SKM-1 (cell line): ENCODE measurements around the gene RPS15.
"Not testable (repeated sequence)": the region's sequence is repeated elsewhere in the genome, so short reads cannot be mapped to it uniquely, and the experiment has no call there.

Experiments used
- DNase-seq: peaks from one replicate; lab custom pipeline; 2025; ENCODE audit not compliant: unreplicated experiment; lab: John Stamatoyannopoulos, UW

Gene RPS15

DNA sequence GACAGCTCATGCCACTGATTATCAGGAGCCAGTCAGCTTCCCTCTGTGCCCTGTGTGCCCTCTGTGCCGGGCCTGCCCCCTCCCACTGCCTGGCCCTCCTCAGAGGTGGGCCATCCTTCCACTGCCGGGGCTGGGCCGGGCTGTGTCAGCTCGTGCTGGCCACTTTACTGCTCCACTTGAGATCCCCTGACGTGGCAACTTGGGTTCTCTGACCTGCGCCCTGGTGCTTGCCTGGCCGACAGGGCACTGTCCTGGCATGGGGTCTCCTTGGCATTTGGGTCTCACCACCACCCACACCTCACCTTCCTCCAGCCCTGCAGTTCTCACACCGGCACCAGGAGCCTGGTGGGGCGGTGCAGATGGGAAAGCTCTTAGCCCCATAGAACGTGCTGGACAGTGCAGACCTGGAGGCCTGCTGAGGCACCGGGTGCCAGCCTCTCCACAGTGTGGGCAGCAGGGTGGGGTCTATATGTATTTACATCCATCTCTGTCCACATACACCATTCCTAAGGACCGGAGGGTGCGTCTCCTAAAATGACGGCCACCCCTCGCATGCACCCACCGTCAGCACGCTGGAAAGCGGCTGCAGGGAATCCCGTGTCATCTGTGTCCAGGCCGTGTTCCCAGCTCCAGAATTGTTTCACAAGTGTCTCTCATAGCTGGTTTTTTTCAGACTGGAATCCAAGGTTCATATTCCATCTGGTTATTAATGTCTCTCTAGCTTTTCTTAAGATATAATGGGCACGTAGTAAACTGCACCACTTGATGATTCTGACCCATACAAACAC lies 19.1 kb upstream of the RPS15 start:
- DNase-seq, result no peak

DNA sequence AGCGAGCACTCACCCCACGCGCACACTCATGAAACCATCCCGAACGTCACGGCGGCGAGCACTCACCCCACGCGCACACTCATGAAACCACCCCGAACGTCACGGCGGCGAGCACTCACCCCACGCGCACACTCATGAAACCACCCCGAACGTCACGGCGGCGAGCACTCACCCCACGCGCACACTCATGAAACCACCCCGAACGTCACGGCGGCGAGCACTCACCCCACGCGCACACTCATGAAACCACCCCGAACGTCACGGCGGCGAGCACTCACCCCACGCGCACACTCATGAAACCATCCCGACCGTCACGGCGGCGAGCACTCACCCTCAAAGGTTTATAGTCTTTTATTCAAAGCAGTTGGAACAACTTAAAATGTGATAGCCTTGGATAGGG lies 18.1 kb upstream of the RPS15 start:
- DNase-seq, result not testable (repeated sequence)

DNA sequence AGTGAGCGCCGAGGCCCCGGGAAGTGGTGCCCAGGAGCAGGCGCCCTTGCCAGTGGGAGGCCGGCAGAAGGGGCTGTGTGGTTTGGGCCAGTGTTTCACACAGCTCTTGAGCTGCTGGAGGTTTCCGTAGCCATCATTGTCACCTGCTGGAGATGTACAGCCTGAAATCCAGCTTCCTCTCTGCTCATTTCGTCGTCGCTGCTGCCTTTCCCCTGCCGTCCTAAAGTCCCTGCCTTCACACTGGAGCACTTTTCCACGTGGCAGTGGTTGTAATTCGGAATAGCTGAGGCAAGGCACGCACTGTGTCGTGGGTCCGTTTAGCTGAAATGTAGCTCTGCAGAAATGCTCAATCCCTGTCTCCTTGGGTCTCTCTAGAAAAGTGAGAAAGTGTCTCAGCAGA lies 17.6 kb upstream of the RPS15 start:
- DNase-seq, result no peak

DNA sequence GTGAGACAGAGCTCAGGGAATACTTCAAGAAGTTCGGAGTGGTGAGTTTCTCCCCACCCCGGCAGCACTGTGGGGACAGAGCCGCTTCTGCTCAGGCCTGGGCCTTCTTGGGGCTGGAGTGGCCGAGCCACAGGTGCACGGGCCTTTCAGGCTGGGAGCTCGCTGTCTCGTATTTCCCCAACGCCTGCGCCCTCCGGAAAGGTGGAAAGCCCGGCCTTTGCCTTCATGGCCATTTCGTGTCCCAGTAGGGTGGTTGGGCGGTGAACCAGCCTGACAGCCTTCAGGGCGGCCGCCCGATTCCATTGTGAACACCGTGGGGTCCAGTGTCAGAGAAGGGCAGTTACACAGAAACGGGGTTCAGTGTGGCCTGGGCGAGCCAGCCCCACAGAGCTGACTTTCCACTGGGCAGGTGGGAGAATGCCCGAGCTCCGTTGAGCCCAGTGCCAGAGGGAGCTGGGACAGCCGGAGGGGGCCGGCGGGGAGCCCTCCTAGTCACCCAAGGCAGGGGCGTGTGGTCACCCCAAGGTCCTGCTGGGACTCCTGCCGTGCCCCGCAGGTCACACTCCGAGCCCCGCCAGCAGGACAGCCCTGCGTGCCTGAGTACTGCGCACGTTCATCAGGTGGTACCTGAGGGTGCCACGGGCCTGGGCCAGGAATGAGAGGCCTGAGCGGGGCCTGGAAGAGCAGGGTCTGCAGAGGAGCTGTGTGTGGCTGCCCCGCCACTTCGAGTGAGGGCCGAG lies 16.8 kb upstream of the RPS15 start:
- DNase-seq, result no peak

DNA sequence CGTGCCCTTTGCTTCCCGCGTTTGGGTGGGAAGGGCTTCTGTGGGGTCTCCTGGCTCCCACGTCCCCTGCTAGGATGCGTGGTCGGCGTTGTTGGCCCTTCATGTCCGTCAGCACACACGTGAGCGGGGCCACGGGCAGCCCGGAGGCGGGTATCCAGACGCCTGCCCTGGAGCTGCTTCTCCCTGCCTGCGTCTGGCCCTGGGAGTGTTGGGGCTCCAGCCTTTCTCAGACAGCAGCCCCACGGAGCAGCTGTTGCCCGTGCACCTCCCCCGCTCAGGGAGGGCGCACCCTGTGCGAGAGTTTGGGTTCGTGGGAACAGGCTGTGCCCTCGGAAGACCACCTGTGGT lies 16.3 kb upstream of the RPS15 start:
- DNase-seq, result no peak

DNA sequence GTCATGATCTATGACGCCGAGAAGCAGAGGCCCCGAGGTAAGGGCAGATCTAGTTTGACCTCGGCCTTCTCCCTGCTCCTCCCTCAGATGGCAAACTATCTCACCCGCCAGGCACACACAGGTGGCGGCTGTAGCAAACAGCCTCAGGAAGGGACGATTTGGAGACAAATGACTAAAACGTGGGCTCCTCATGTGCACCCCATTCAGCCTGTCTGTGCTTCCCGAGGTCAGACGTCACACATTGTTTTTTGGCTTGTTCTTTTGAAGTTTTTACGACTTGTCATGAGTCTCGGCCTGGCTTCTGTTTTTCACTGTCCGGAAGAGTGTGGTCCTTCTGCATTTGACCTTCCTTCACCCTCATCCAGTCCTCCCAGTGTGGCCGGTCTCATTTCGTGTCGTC lies 15.8 kb upstream of the RPS15 start:
- no peak for DNase-seq

DNA sequence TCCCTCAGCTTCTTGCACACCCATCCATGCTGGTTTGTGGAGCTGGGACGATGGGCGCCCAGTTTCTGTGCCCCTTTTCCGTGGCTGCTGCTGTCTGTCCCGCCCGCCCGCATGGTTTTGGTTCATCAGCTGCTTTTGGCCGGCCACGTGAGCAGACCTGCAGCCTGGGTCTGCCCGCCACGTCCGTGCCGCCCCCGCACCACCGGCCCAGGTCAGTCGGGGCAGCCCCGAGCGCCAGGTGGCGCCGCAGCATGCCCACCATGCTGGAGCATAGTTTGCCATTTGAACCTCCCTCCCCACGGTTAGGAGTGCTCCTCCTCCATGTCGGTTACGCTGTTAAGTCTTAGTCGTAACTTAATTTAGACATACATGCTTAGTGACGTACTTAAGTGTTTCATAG lies 15.3 kb upstream of the RPS15 start:
- no peak for DNase-seq

DNA sequence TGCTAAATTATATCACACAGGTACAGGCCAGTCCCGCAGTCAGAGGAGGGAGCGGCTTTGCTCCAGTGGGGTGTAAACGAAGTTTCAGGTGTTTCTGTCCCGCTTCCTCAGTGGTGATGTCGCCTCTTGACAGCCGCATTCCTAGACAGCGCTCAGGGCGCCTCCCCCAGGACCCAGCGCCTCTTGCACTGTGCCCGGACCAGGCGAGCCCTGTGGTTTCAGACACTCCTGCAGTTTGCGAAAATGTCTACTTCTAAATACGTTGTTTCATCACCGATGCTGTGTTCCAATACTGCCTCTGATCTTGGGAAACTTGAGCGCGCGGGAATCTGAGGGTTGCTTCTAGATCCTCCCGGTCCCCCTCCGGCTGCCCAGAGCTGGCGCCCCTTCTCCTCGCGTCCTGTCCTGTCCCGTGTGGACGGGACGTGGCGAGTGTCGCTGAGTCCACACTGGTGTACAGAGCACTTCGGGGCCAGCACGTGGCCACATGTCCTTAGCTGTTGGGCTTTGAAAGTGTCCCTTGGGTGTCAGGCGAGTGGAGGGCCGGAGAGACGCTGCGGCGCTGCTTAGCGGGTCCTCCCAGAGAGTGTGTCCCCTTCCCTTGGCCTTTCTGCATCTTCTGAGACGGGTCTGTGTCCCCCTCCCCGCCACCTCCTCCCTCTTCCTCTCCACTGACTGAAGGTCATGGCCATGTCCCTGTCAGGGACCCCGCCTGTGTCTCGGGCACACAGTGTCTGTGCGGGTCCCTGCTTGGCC lies 14.6 kb upstream of the RPS15 start:
- no peak for DNase-seq

DNA sequence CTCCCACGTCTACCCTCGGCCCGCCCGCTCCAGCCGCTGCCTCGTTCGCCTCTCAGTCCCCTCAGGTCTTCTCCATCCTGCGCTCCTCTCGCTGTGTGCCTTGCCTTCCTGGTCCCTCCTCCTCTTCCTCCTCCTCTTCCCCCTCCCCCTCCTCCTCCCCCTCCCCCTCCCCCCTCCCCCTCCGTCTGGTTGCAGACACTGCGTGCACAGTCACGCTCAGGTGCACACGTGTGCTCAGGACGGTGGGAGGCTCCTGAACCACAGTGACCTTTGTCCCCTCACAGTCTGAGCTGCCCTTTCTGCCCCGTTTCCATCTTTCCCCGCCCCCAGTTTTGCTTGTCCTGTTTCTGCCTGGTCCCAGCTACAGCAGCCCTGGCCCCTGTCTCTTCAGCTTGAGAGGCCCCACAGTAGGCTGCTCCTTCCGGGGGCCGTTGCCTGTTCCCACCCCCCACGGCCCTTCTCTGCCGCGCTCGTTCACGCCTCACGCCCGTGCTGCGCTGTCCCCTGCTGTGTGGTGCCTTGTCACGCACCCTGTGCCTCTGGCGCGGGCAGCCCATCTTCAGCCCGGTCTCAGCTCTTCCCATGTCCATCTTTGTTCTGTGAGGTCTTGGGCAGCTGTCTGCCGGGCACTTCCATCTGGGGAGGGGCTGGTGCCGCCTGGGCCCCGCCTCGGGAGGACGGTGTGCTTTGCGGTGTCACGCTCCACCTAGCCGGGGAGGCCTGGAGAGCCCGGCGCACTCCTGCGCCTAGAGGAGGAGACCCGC lies 13.8 kb upstream of the RPS15 start:
- DNase-seq, result no peak

DNA sequence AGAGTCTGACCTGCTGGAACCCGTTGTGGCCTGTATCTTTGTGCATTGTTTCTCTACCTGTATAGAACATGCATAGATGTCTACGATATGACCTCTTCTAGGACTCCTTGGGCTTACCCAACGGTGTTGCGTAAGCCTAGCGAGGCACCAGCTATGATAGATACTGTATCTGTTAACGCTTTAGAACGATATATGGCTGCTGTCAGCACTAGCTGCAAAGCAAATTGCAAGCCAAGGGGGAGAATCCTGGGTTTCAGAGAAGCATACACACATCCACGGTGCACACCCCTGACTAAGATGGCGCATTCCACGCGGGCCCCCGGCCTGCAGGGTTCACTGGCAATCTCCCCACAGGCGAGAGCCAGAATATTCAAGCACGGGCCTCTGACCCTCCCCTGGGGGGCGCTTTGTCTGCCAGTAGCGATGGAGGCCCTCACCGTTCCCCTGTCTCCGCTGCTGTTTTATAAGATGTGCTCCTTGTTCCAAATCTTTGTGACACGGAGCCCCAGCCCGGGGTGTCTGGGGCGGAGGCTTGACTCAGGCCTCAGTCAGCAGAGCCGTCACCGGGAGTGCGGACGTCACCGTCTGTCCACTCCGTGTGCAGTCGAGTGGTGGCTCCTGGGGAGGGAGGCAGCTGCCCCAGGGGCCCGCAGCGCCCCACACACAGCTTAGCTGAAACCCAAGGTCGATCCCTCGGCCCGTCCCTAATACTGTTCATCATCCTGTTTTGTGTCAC lies 12.9 kb upstream of the RPS15 start:
- no peak for DNase-seq

DNA sequence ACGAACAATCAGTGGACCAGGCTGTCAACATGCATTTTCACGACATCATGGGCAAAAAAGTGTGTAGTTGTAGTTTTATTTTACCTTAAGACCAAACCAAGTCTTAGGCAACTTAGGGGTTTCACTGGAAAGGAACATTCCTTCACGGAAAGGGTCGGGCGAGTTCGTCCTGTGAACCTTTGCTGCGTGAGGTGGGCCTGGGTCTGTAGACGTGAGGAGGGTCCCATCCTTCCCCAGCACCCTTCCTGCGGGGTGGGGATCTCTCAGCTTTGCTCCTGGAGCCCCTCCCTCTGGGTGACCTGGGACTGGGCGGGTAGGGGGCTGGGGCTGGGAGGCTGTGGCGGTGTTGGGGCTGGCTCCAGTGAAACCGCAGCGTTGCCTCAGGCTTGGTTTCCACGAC lies 12.3 kb upstream of the RPS15 start:
- DNase-seq, result no peak

DNA sequence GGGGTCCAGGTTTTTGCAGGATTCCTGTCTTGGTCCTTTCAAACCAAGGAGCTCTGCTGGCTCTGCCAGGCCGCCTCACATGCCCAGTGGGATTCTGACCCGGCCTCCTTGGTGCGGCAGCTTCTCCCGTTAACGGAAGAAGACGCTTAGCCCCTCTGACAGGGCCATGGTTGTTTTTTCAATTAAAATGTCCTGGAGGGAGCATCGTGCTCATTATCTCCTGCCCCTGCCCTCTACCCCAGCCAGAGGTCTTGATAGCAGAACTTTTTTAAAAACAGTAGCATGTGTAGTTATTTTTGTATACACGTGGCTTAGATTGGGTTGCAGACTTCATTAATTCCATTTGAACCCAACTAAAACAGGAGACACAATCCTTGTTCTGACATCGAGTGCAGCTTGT lies 11.5 kb upstream of the RPS15 start:
- DNase-seq, result no peak

DNA sequence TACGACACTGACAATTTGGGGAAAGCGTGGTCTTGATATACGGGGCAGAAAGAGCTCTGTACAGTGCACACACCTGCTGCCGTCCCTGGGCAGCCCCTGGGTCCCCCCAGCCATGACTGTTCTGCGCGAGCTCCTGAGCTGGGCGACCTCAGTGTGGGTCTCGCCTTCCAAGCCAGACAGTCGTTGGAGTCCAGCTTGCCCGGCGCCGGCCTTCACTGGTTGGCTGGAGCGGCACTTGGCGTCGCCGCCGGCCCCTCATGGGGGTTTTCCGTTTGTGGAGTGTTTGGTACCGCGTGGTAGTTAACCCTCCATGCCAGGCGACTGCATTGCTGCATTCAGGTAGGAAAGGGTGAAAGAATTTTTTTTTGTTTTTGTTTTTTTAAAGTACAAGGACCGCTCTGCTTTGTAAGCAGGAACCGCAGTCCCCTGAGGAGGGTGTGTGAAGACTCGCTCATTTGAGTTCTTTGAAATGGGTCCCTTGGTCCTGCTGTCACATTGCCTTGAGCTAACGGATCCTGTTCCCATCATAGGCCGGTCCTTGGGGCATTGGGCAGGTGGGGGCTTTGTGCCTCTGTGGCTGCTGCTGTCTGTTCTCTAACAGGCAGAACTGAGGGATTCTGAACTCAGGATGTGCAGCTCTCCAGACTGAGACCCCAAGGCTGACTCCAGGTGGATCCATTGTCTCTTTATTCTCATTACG lies 10.8 kb upstream of the RPS15 start:
- no peak for DNase-seq

DNA sequence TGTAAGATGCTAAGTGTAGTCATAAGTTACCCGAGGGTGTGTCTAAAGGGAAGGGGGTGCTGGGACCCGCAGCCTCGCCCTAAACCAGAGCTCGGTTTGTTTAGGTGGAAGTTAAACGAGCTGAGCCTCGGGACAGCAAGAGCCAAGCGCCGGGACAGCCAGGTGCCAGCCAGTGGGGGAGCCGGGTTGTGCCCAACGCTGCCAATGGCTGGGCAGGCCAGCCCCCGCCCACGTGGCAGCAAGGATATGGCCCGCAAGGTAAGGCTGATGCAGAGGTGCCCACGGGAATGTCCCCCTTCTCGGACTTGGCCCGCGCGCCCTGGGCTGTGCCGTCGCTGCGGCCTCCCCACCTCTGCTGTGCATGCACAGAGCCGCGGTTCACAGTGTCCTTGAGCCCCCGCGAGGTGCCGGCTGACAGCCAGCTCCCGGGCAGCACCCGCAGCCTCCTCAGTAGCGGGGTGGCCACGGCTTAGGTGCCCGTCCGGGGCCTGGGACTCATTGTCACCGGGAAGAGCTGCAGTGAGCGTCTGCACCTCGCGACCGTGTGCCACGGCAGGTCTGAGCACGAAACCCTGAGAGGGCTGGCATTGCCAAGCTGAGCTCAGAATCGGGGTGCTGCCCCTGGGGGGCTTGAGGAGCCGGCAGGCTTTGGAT lies 9.3 kb upstream of the RPS15 start:
- DNase-seq, result no peak

DNA sequence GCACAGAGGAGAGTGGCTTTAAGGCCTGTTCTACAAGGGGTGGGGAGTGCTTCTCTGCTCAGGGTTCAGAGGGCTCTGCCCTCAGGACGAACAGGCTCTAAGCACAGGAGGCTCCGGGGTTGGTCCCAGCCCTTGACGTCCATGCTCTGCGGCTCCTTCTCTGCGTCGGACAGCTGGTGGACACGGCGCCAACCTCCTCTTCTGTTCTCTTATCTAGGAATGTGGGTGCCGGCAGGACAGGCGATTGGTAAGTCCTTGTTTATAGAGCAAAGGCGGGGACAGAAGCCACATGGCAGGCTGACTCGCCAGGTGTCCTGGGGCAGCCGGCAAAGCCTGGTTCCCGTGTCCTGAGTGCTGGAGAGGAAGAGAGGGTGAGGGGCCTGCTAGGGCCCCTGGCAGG lies 8.4 kb upstream of the RPS15 start:
- no peak for DNase-seq

DNA sequence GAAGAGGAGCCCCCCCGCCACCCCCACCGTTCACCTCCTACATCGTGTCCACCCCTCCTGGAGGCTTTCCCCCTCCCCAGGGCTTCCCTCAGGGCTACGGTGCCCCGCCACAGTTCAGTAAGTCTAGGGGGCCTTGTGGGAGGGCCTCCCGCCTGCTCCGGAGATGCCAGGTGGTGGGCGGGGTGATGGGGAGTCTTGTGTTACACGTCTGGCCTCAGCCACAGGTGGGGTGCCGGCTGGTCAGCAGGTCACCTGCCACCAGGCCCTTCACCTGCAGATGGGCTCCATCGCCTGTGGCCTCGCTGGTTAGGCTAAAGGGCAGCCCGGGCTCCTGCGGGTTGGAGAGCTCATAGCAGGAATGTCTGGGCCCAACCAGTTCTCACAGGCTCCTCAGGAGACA lies 8.0 kb upstream of the RPS15 start:
- no peak for DNase-seq

DNA sequence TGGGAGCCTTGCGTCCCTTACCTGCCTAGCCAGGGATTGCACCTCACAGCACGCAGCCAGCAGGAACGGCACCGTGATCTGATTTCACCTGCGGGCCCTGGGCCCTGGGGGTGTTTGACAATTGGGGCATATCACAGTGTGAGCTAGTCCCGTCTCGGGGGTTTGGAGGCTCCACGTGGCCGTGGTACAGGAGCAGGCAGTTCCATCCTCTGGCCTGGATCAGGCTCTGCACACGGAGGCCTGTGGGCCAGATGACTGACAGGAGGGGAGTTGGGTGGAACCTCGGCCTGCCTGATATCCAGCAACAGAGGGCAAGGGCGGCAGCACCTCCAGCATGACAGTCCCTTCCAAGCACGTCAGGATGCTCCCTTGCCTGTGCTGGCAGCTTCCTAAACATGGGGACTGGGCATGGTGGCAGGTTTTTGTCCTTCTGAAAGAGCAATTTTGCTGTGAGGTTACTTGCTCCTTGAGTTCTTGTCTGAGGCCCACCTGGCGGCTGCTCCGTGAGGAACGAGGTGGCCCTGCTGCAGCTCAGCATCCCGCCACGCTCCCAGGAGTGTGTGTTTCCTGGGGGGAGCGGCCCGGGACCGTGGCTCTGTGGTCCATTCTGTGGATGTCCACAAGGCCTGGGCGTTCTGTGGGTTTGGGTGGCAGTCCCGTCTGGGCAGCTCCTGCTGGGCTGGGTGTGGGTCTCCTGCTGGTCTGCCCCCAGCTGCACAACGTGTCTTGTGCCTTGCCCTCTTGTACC lies 6.3 kb upstream of the RPS15 start:
- no peak for DNase-seq

DNA sequence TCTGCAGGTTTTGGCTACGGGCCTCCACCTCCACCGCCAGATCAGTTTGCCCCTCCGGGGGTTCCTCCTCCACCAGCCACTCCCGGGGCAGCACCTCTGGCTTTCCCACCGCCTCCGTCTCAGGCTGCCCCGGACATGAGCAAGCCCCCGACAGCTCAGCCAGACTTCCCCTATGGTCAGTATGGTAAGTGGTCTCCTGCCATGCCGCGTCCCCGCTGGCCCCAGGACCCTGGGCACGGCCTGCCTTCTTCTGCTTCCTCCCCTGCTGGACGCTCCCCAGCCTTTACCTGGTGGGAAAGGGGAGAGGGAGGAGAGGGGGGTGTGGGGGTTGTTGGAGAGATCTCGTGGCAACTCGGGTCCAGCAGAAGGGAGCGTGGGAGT lies 5.7 kb upstream of the RPS15 start:
- no peak for DNase-seq
